Right atrium auricular region (tissue), 2 donors: Measurements from ENCODE around the gene TNS3. TPM values are rescaled to one million over a fixed set of nuclear protein-coding genes. Genes with fewer than 3 reads are reported as not detected.

Experiments used
- DNase-seq: peaks from one replicate; pipeline ENCODE4 v3.0.0-alpha.2; 2019; ENCODE audit warnings: low spot score
- H3K27ac ChIP-seq, 2 donors: fragments of 200-600 bp; sonication (generic); 1 replicate in 1 of 2; 2 replicates in 1 of 2; pipeline ENCODE4 v1.5.1; 2016 to 2019
- H3K27me3 ChIP-seq, 2 donors: fragments of 200-600 bp; sonication (generic); one replicate each; pipeline versions ENCODE4 v1.5.1 to v1.6.0; 2017 to 2019
- H3K36me3 ChIP-seq: fragments of 200-600 bp; sonication (generic); one replicate; pipeline ENCODE4 v1.5.1; 2016
- H3K4me1 ChIP-seq, 2 donors: fragments of 200-600 bp; sonication (generic); one replicate each; pipeline versions ENCODE4 v1.5.1 to v1.6.0; 2017 to 2019
- H3K4me3 ChIP-seq, 2 donors: fragments of 200-600 bp; sonication (generic); 1 replicate in 1 of 2; 2 replicates in 1 of 2; pipeline ENCODE4 v1.5.1; 2017 to 2019; ENCODE audit warnings: mild to moderate bottlenecking in 1 of 2, moderate library complexity in 1 of 2
- H3K9me3 ChIP-seq, 2 donors: fragments of 200-600 bp; sonication (generic); one replicate each; pipeline ENCODE4 v1.5.1; 2019
- total RNA-seq, 2 donors: library from RNA; depleted of rRNA; stranded (reverse); fragments of >200 nt; gene quantifications; one replicate each; pipeline ENCODE4 v1.1.0, GENCODE V29; 2016
- TF ChIP-seq, protein P1 (sequence below), 2 donors: fragments of 200-600 bp; sonication (generic); IDR thresholded peaks; one replicate each; pipeline ENCODE4 v1.5.1; 2019; ENCODE audit warnings: antibody characterized with exemption in 2 of 2

Gene TNS3
- total RNA-seq, 2 donors from 2014 or later = 39.7 to 44.4 TPM

DNA sequence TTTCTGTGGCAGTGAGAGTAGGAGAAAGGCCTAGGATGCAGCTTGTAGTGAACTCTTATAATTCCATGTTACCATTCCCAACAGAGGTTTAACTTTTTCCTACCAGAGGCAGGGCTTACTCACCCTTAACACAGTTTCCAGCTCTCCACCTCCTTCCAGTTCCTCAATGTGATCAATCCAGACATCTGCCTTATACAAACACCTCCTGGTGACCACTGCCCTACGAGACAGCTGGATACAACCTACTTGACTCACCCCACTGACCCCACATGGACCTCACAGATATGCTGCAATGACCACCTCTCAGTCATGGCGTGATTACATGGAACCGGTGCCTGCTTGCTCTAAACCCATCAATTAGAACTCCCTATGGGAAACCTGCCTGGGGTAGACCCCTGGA lies 326.5 kb downstream of the TNS3 start:
- peaks cover 0 to 18% of the 10 kb centered on the region in 2 donors for H3K4me1 ChIP-seq

DNA sequence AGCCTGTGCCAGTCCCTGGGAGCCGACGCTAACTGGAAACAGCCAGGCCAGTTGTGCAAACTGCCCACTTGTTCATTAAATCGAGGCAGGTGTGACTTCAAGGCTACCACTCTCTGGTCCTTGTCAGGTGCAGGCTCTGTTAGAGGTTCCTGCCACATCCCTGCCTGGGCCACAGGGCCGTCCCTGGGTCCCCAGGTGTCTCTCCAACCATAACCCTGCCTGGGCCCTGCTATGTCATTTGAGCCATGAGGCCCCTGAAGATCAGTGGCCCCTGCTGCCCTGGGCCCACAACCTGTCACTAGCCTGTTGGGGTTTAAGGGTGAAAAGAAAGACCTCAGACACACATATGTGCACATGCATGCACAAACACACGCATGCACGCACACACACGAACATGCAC lies 326.9 kb downstream of the TNS3 start:
- DNase-seq = no peak
- H3K36me3 ChIP-seq = no peaks in the 10 kb centered on the region
- no peak overlapping the region for H3K27ac ChIP-seq
- no peaks in the 10 kb centered on the region for H3K27me3 ChIP-seq
- TF ChIP-seq, protein P1, sequence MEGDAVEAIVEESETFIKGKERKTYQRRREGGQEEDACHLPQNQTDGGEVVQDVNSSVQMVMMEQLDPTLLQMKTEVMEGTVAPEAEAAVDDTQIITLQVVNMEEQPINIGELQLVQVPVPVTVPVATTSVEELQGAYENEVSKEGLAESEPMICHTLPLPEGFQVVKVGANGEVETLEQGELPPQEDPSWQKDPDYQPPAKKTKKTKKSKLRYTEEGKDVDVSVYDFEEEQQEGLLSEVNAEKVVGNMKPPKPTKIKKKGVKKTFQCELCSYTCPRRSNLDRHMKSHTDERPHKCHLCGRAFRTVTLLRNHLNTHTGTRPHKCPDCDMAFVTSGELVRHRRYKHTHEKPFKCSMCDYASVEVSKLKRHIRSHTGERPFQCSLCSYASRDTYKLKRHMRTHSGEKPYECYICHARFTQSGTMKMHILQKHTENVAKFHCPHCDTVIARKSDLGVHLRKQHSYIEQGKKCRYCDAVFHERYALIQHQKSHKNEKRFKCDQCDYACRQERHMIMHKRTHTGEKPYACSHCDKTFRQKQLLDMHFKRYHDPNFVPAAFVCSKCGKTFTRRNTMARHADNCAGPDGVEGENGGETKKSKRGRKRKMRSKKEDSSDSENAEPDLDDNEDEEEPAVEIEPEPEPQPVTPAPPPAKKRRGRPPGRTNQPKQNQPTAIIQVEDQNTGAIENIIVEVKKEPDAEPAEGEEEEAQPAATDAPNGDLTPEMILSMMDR (IDR thresholded peaks at IDR 0.05) = no peak
- H3K9me3 ChIP-seq = no peaks in the 10 kb centered on the region
- peaks cover 0 to 18% of the 10 kb centered on the region in 2 donors for H3K4me1 ChIP-seq
- no peak overlapping the region for H3K4me3 ChIP-seq

More for the DNA sequence above, 326.5 kb downstream of the TNS3 start:
- no peak overlapping the region for H3K4me3 ChIP-seq
- H3K36me3 ChIP-seq = no peaks in the 10 kb centered on the region
- TF ChIP-seq, protein P1 (IDR thresholded peaks at IDR 0.05) = no peak
- H3K27ac ChIP-seq = no peak overlapping the region
- no peaks in the 10 kb centered on the region for H3K27me3 ChIP-seq
- no peaks in the 10 kb centered on the region for H3K9me3 ChIP-seq
- no peak for DNase-seq

DNA sequence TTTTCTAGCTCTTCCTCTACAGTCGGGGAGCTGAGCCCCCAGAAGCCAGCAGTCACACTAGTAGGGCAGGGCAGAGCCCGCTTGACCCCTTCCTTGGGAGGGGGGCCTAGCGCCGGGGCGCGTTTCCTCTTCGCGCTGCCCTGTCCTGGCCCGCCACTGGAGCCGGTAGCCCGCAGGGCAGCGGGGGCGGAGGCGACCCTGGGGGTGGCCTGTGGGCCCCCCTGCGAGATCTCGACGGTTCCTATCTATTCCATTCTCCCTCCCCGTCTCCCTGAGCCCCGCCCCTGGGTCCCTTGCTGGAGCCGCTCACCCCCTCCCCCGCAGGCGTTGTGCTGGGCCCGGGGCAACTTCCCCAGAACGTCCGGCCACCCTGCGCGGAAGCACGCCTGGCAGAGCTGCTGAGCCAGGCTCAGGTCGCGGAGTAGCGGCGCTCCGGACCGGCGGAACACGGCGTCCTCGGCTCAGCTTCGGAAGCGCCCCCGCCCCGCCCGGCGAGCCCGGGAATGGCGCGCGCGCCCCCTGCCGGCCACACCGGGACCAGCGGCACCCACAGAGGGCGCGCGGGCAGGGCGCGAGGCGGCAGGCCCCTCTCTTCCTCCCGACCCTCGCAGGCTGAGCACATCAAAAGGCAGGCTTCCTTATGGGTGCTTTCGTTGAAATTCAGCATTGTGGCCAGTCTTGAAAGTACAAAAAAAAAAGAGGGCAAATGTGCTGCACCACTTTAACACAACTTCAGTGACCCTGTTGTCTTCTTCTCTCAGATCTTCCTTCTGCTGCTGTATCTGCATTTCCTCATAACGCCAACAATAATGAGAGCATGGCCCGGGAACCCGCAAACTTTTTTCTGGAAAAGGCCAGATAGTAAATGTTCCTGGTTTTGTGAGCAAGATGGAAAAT lies 327.6 kb downstream of the TNS3 start:
- TF ChIP-seq, protein P1 (IDR thresholded peaks at IDR 0.05) = peak; percentile 96 to 100
- Histone ChIP-seq H3K36me3 (no peaks in the 10 kb centered on the region), H3K27me3 (no peaks in the 10 kb centered on the region), H3K27ac (peak overlapping the region; percentile 87 to 96), H3K9me3 (no peaks in the 10 kb centered on the region), H3K4me1 (peaks cover 0 to 18% of the 10 kb centered on the region in 2 donors), H3K4me3 (peak overlapping the region; percentile 46 to 64)
- DNase-seq = peak; percentile 82

DNA sequence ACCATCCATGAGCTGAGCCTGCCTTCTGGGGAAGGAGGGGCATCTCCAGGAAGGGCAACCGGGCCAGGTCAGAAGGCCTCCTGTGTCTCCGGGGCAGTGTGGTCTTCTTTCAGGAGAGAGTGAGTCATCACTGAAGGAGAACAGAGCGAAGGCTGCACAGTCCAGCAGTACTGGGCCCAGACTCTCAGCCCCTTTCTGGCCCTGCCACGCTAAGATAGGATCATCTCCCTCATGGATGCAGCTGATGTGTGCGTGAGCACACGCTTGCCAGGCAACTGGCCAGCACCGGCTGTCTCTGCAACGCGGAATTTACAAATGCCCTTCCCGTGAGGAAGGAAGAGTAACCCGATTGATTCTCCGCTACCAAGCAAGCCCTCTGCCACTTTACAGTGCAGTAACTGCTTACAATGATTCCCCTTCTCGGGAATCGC lies 328.2 kb downstream of the TNS3 start:
- Histone ChIP-seq H3K27me3 (no peaks in the 10 kb centered on the region), H3K36me3 (no peaks in the 10 kb centered on the region), H3K4me3 (peak overlapping the region; percentile 46 to 64), H3K9me3 (no peaks in the 10 kb centered on the region), H3K4me1 (peaks cover 0 to 18% of the 10 kb centered on the region in 2 donors), H3K27ac (peak overlapping the region; percentile 87 to 96)
- DNase-seq = peak; percentile 73
- TF ChIP-seq, protein P1 (IDR thresholded peaks at IDR 0.05) = no peak

DNA sequence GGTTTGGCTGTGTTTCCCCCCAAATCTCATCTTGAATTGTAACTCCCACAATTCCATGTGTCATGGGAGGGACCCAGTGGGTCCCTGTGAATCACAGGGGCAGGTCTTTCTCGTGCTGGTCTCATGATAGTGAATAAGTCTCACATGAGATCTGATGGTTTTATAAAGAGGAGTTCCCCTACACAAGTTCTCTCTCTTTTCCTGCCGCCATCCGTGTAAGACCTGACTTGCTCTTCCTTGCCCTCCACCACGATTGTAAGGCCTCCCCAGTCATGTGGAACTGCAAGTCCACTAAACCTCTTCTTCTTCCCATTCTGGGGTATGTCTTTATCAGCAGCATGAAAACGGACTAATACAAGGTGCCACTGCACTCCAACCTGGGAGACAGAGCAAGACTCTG lies 329.2 kb downstream of the TNS3 start:
- Histone ChIP-seq H3K9me3 (no peaks in the 10 kb centered on the region), H3K4me3 (no peak overlapping the region), H3K27ac (no peak overlapping the region), H3K36me3 (no peaks in the 10 kb centered on the region), H3K4me1 (peaks cover 0 to 18% of the 10 kb centered on the region in 2 donors), H3K27me3 (no peaks in the 10 kb centered on the region)
- DNase-seq = no peak
- TF ChIP-seq, protein P1 (IDR thresholded peaks at IDR 0.05) = no peak
